Brain microvascular endothelial cell (primary cell): ENCODE measurements around the gene APP.
"Not testable (repeated sequence)": the region's sequence is repeated elsewhere in the genome, so short reads cannot be mapped to it uniquely, and the experiment has no call there.

Source experiments
- DNase-seq: peaks from one replicate; pipeline ENCODE4 v3.0.0-alpha.2; 2020
- H3K27ac ChIP-seq: fragments of 250-450 bp; sonication (Bioruptor Pico); 2 replicates; pipeline ENCODE4 v1.5.1; 2020; ENCODE audit warnings: mild to moderate bottlenecking, moderate library complexity
- H3K27me3 ChIP-seq: fragments of 250-450 bp; sonication (Bioruptor Pico); replicated peaks from 2 replicates; pipeline ENCODE4 v1.5.1; 2020; ENCODE audit warnings: mild to moderate bottlenecking
- H3K36me3 ChIP-seq: fragments of 250-450 bp; sonication (Bioruptor Pico); replicated peaks from 2 replicates; pipeline ENCODE4 v1.5.1; 2020; ENCODE audit warnings: mild to moderate bottlenecking
- H3K4me3 ChIP-seq: 2 replicates; pipeline ENCODE4 v1.5.1; 2011; ENCODE audit warnings: low read depth, mild to moderate bottlenecking, control low read depth, low read length, moderate library complexity
- CTCF ChIP-seq: IDR thresholded peaks from 2 replicates; pipeline ENCODE4 v1.5.1; 2011; ENCODE audit warnings: low read depth, mild to moderate bottlenecking, moderate library complexity, low read length, control low read depth, inconsistent platforms; ENCODE audit errors: missing control alignments
- in situ Hi-C: cut with HindIII; loops from 2 replicates; pipeline ENCODE4 v1.10.0; 2017; ENCODE audit warnings: low sequenced_read_pairs, low pct_ligation_motif_present

Gene APP

GRCh38 chr21:26087223-26087918 is 83.2 kb downstream of the APP start:
- Histone ChIP-seq H3K27me3 (no peaks in the 10 kb centered on the region), H3K36me3 (no peaks in the 10 kb centered on the region), H3K27ac (no peak overlapping the region), H3K4me3 (no peak overlapping the region)
- DNase-seq, result no peak
- in situ Hi-C loops, result no loop called here
- no peak for TF ChIP-seq CTCF

- H3K27ac ChIP-seq, result no peak overlapping the region
- no peaks in the 10 kb centered on the region for H3K36me3 ChIP-seq
- in situ Hi-C loops, result no loop called here
- TF ChIP-seq CTCF, result no peak
- H3K27me3 ChIP-seq, result no peaks in the 10 kb centered on the region
- no peak for DNase-seq
- H3K4me3 ChIP-seq, result no peak overlapping the region
Measured at GRCh38 chr21:26085882-26086281, 84.7 kb downstream of the APP start.

- H3K36me3 ChIP-seq, result no peaks in the 10 kb centered on the region
- H3K4me3 ChIP-seq, result no peak overlapping the region
- no peak for TF ChIP-seq CTCF
- H3K27me3 ChIP-seq, result no peaks in the 10 kb centered on the region
- no peak overlapping the region for H3K27ac ChIP-seq
- in situ Hi-C loops, result no loop called here
- no peak for DNase-seq
Measured at GRCh38 chr21:26085127-26085526, 85.4 kb downstream of the APP start.

GRCh38 chr21:26082549-26082948 is 88.0 kb downstream of the APP start:
- in situ Hi-C loops, result no loop called here
- Histone ChIP-seq H3K36me3 (no peaks in the 10 kb centered on the region), H3K27ac (no peak overlapping the region), H3K4me3 (no peak overlapping the region), H3K27me3 (no peaks in the 10 kb centered on the region)
- no peak for DNase-seq
- TF ChIP-seq CTCF, result no peak

GRCh38 chr21:26081175-26081760 is 89.3 kb downstream of the APP start:
- DNase-seq, H3K36me3 ChIP-seq, H3K27me3 ChIP-seq, H3K4me3 ChIP-seq, H3K27ac ChIP-seq, in situ Hi-C loops: not testable (repeated sequence)

GRCh38 chr21:26080211-26080610 is 90.4 kb downstream of the APP start:
- DNase-seq, result no peak
- no peak overlapping the region for H3K4me3 ChIP-seq
- no peak overlapping the region for H3K27ac ChIP-seq
- no peak for TF ChIP-seq CTCF
- no peaks in the 10 kb centered on the region for H3K27me3 ChIP-seq
- no peaks in the 10 kb centered on the region for H3K36me3 ChIP-seq
- in situ Hi-C loops, result no loop called here
